SK-N-SH treated with all-trans-retinoic acid at 6 μM for 48 hours (cell line): ENCODE data around the gene ARL4D.

ENCODE experiments used
- ARNTL ChIP-seq: fragments of 450-650 bp; formaldehyde crosslinking; IDR thresholded peaks from 2 replicates; pipeline ENCODE4 v1.5.0; 2020; ENCODE audit warnings: low read depth, mild to moderate bottlenecking, moderate library complexity, borderline replicate concordance
- SNAI2 ChIP-seq: fragments of 250-450 bp; sonication (Bioruptor Pico); IDR thresholded peaks from 2 replicates; pipeline ENCODE4 v1.5.0; 2020; ENCODE audit warnings: mild to moderate bottlenecking, moderate library complexity
- ZFP30 ChIP-seq: fragments of 450-650 bp; formaldehyde crosslinking; IDR thresholded peaks from 2 replicates; pipeline ENCODE4 v1.5.0; 2022; ENCODE audit warnings: mild to moderate bottlenecking, moderate library complexity
- ZNF565 ChIP-seq: fragments of 450-650 bp; formaldehyde crosslinking; conservative IDR thresholded peaks from 2 replicates; pipeline ENCODE4 v1.5.0; 2020; ENCODE audit warnings: low read depth, mild to moderate bottlenecking, moderate library complexity
- ZNF8 ChIP-seq: fragments of 450-650 bp; formaldehyde crosslinking; IDR thresholded peaks from 2 replicates; pipeline ENCODE4 v1.5.0; 2020; ENCODE audit warnings: mild to moderate bottlenecking, moderate library complexity
- TF ChIP-seq, protein P1 (sequence below): fragments of 250-450 bp; sonication (Bioruptor Pico); IDR thresholded peaks from 2 replicates; pipeline ENCODE4 v1.8.0; 2021; ENCODE audit warnings: low read depth, mild to moderate bottlenecking, moderate library complexity, borderline replicate concordance
- TF ChIP-seq, protein P2 (sequence below): fragments of 250-450 bp; sonication (Bioruptor Pico); IDR thresholded peaks from 2 replicates; pipeline ENCODE4 v1.8.0; 2020; ENCODE audit warnings: mild to moderate bottlenecking, moderate library complexity, borderline replicate concordance
- TF ChIP-seq, protein P3 (sequence below): fragments of 250-450 bp; sonication (Bioruptor Pico); IDR thresholded peaks from 2 replicates; pipeline ENCODE4 v1.5.1; 2020; ENCODE audit warnings: low read depth, mild to moderate bottlenecking, moderate library complexity

DNA sequence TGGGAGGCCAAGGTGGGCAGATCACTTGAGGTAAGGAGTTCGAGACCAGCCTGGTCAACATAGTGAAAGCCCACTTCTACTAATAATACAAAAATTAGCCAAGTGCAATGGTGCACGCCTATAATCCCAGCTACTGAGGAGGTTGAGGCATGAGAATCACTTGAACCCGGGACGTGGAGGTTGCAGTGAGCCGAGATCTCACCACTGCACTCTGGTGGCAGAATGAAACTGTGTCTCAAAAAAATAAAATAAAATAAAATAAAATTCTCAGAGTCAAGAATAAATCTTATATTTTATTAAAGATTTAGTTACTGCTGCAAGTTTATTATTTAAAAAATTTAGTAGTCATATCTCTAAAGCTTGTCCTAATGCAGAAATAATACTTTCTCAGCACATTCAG is 29.7 kb downstream of the ARL4D start:
- TF ChIP-seq, protein P1, sequence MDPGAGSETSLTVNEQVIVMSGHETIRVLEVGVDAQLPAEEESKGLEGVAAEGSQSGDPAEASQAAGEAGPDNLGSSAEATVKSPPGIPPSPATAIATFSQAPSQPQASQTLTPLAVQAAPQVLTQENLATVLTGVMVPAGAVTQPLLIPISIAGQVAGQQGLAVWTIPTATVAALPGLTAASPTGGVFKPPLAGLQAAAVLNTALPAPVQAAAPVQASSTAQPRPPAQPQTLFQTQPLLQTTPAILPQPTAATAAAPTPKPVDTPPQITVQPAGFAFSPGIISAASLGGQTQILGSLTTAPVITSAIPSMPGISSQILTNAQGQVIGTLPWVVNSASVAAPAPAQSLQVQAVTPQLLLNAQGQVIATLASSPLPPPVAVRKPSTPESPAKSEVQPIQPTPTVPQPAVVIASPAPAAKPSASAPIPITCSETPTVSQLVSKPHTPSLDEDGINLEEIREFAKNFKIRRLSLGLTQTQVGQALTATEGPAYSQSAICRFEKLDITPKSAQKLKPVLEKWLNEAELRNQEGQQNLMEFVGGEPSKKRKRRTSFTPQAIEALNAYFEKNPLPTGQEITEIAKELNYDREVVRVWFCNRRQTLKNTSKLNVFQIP (CRISPR knock-in tag): no peak
- no peak for TF ChIP-seq ARNTL
- TF ChIP-seq SNAI2 (CRISPR knock-in tag): no peak
- TF ChIP-seq, protein P2, sequence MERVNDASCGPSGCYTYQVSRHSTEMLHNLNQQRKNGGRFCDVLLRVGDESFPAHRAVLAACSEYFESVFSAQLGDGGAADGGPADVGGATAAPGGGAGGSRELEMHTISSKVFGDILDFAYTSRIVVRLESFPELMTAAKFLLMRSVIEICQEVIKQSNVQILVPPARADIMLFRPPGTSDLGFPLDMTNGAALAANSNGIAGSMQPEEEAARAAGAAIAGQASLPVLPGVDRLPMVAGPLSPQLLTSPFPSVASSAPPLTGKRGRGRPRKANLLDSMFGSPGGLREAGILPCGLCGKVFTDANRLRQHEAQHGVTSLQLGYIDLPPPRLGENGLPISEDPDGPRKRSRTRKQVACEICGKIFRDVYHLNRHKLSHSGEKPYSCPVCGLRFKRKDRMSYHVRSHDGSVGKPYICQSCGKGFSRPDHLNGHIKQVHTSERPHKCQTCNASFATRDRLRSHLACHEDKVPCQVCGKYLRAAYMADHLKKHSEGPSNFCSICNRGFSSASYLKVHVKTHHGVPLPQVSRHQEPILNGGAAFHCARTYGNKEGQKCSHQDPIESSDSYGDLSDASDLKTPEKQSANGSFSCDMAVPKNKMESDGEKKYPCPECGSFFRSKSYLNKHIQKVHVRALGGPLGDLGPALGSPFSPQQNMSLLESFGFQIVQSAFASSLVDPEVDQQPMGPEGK (CRISPR knock-in tag): no peak
- no peak for TF ChIP-seq ZNF8 (CRISPR knock-in tag)
- TF ChIP-seq, protein P3, sequence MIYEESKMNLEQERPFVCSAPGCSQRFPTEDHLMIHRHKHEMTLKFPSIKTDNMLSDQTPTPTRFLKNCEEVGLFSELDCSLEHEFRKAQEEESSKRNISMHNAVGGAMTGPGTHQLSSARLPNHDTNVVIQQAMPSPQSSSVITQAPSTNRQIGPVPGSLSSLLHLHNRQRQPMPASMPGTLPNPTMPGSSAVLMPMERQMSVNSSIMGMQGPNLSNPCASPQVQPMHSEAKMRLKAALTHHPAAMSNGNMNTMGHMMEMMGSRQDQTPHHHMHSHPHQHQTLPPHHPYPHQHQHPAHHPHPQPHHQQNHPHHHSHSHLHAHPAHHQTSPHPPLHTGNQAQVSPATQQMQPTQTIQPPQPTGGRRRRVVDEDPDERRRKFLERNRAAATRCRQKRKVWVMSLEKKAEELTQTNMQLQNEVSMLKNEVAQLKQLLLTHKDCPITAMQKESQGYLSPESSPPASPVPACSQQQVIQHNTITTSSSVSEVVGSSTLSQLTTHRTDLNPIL (CRISPR knock-in tag): no peak
- no peak for TF ChIP-seq ZNF565 (CRISPR knock-in tag)
- TF ChIP-seq ZFP30 (CRISPR knock-in tag): no peak
